Measurements from ENCODE around the gene MAP3K9.
"Not testable (repeated sequence)": the region's sequence is repeated elsewhere in the genome, so short reads cannot be mapped to it uniquely, and the experiment has no call there.

MAP3K9 gene

GRCh38 chr14:70809225-70810219 lies at the start of gene MAP3K9:
Gene MAP3K9 (minus strand): TSS chr14:70809513. CDS start chr14:70809171, 342 bp downstream.
- DNase-seq: peak; percentile 91

- no peak for DNase-seq
Measured at GRCh38 chr14:70858641-70859040, 49.3 kb upstream of the MAP3K9 start.

GRCh38 chr14:70857496-70857890 lies 48.2 kb upstream of the MAP3K9 start:
- DNase-seq: no peak

- no peak for DNase-seq
Measured at GRCh38 chr14:70856851-70857495, 47.7 kb upstream of the MAP3K9 start.

GRCh38 chr14:70855486-70855885 lies 46.2 kb upstream of the MAP3K9 start:
- DNase-seq: no peak

- not testable (repeated sequence) for DNase-seq
Measured at GRCh38 chr14:70853658-70854057, 44.3 kb upstream of the MAP3K9 start.

- DNase-seq: no peak
Measured at GRCh38 chr14:70847406-70848090, 38.2 kb upstream of the MAP3K9 start.

GRCh38 chr14:70845601-70846000 lies 36.3 kb upstream of the MAP3K9 start:
- no peak for DNase-seq

GRCh38 chr14:70842851-70843462 lies 33.6 kb upstream of the MAP3K9 start:
- DNase-seq: no peak

- no peak for DNase-seq
Measured at GRCh38 chr14:70838076-70838475, 28.8 kb upstream of the MAP3K9 start.

- DNase-seq: no peak
Measured at GRCh38 chr14:70836946-70837345, 27.6 kb upstream of the MAP3K9 start.

GRCh38 chr14:70833884-70834283 lies 24.6 kb upstream of the MAP3K9 start:
- no peak for DNase-seq

GRCh38 chr14:70832561-70833305 lies 23.4 kb upstream of the MAP3K9 start:
- no peak for DNase-seq

- no peak for DNase-seq
Measured at GRCh38 chr14:70830998-70831781, 21.9 kb upstream of the MAP3K9 start.

GRCh38 chr14:70828188-70828587 lies 18.9 kb upstream of the MAP3K9 start:
- no peak for DNase-seq

- DNase-seq: no peak
Measured at GRCh38 chr14:70827752-70828151, 18.4 kb upstream of the MAP3K9 start.

GRCh38 chr14:70827347-70827746 lies 18.0 kb upstream of the MAP3K9 start:
- DNase-seq: no peak

- DNase-seq: no peak
Measured at GRCh38 chr14:70823281-70823680, 14.0 kb upstream of the MAP3K9 start.

GRCh38 chr14:70822530-70823185 lies 13.3 kb upstream of the MAP3K9 start:
- no peak for DNase-seq

GRCh38 chr14:70821584-70822529 lies 12.5 kb upstream of the MAP3K9 start:
- DNase-seq: peak; percentile 47

Data from CD4-positive, alpha-beta T cell treated with Interferon gamma for 1 hour (primary cell).